Left kidney (tissue), 2 donors: ENCODE measurements around the gene MED10. TPM values are rescaled to one million over a fixed set of nuclear protein-coding genes. Genes with fewer than 3 reads are reported as not detected.

ENCODE experiments used
- DNase-seq: peaks from one replicate; pipeline ENCODE4 v3.0.0-alpha.2; 2013
- polyA plus RNA-seq: library from polyadenylated mRNA; unstranded; fragments of 120-200 nt; gene quantifications from one replicate; pipeline ENCODE4 v1.2.1, GENCODE V29; 2013; ENCODE audit not compliant: insufficient read length

MED10 gene
- polyA plus RNA-seq, 1 donor: 39.5 TPM

- no peak for DNase-seq
Observed at GRCh38 chr5:6401410-6401809, 23.1 kb upstream of the MED10 start.

DNA sequence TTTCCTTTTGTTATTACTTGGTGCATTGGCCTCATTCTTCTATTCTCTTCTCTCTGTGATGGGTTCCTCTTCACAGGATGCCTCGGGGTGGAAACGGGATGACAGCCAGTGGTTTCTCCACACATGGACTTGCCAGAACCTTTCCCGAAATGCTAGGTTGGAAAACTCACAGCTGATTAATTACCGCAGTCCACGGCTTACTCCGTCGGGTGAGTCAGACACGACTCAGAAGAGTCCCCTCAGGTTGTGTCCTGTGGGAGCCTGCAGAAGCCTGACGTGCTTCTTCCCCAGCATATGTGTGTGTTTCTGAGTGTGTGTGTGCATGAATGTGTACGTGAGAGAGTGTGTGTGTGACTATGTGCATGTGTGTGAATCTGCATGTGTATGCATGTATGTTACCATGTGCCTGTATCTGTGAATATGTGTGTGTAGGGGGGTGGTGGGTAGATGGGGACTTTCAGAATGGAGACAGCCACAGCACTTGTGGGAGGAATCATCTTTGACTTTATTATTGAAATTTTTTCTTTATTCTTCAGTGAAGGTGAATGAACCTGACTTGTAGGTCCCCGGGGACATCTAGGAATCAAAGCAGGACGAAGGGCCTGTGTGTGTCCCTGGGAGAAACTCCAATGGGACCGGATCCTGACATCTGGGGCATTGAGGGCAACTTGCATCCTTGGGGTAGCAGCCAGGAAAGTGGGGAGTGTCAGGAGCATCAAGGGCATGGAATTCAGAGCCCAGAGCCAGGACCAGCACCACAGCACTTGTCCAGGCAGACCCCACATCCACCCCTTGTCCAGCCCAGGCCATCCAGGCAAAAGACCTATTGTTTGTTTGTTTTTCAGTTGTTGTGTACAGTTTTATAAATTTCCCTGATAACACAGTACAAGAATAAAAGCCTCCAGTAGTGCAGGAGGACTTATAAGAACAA is 21.9 kb upstream of the MED10 start:
- DNase-seq: no peak

- DNase-seq: no peak
Observed at GRCh38 chr5:6398570-6399230, 20.4 kb upstream of the MED10 start.

DNA sequence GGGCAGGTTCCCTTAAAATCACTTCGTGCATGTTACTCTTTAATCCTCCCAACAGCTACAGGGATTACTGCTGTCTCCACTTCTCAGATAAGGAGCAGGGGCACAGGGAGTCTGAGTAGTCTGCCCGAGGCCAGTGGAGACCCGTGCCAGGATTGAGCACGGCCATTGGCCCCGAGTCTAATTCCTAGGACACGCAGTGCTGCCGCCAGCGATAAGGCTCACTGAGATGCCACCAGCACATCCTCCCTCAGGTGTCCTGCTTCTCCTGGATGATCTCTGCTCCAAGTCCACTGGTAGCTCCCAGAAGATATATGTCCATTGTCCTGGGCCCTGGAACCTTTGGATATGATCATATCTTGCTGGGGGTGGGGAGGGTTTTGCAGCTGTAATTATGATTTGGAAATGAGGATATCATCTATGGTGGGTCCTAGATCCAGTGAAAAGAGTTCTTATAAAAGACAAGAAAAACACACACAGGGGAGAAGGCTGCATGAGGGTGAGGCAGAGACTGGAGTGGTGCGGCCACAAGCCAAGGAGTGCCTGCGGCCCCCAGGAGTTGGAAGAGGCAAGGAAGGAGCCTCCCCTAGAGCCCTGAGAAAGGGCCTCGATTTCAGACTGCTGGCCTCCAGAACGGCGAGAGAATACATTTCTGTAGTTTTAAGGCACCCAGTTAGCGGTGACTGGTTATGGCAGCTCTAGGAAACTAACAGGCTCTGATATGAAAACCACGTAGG is 19.4 kb upstream of the MED10 start:
- no peak for DNase-seq

GRCh38 chr5:6396836-6397535 is 18.6 kb upstream of the MED10 start:
- DNase-seq: no peak

DNA sequence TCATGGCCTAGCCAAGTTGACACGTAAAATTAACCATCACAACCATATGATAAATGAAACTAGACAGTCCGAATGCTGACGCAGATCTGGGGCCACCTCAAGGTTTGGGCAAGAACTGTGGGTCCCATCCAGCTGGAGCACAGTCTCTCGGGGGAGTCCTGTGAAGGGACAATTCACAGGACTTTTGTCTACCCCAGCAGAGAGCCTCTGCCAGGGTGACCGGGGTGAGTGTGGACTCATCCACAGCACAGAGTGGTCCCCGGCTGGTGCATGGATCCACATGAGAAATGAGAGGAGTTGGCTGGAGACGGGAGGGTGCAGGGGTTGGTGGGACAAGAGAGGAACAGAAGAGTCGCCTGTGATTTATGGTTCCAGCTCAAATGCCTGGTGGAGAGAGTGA is 17.7 kb upstream of the MED10 start:
- no peak for DNase-seq

DNA sequence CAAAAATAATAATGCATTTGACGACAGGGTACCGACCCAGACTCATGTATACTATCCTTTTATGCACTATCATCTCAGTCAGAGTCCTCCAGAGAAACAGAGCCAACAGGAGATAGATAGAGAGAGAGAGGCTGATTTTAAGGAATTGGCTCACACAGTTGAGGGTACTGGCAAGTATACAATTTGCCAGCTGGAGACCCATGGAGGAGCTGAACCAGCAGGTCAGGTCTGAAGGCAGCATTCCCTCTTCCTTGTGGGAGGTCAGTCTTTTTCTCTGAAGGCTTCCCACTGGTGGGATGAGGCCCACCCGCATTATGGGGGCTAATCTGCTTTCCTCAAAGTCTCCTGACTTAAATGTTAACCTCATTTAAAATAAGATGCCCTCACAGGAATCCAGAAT is 17.3 kb upstream of the MED10 start:
- DNase-seq: no peak

- DNase-seq: no peak
Observed at GRCh38 chr5:6395102-6395445, 16.7 kb upstream of the MED10 start.

DNA sequence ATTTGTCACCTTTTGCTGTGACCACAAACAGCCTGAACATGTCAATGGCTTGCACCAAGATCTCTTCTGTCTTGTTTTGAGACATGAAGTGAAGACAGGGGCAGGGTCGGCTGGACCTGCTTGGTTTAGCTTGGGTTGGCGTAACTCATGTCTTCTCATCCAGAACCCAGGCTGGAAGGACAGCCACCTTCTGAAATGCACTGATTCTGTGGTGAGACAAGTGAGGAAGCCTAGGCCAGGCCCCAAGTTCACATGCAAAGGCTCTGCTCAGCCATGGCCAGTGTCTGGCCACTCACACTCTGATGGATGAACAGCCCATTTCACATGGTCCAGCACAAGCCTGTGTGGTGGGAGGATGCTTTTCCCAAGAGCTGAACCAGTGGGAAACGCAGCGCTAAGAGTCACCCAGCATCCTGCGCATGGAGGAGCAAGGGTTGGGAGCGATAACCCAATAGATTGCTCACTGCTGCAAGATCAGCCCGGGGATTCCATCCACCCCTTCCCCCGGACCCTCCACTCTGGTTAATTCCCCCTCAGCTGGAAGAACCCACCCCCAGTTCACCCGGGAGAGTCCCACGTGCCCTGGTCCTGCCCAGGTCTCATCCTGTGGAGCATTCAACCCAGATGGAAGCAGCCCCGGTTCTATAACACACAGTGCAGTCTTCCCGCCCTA is 16.2 kb upstream of the MED10 start:
- DNase-seq: no peak

GRCh38 chr5:6393596-6394194 is 15.3 kb upstream of the MED10 start:
- no peak for DNase-seq

DNA sequence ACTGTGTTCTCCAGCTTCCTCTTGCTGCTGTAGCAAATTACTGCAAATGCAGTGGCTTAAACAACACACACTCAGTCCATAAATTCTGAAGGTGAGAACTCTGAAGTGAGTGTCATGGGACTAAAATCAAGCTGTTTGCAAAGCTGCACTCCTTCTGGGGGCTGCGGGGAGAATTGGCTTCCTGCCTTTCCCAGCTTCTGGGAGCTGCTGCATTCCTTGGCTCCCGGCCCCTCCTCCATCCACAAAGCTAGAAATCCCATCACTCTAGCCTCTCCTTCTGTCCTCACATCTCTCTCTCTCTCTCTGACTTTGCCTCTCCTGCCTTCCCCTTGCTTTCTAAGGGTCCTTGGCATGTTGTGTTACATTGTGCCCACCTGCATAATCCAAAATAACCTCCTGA is 14.2 kb upstream of the MED10 start:
- DNase-seq: no peak

DNA sequence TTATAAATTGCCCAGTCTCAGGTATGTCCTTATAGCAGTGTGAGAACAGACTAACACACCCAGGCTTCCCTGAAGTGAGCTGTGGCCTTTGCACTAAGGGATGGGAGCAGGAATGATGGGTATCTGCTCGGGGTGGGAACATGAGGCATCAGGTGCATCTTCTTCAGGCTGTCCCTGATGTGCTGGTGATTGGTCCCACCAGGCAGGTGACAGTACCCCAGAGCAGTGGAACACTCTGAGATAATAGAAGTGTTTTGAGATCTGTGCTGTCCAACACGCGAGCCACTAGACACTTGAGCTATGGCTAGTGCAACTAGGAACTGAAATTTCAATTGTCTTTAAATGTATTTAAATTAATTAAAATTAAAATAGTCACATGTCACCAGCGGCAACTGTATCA is 12.8 kb upstream of the MED10 start:
- DNase-seq: no peak

- DNase-seq: no peak
Observed at GRCh38 chr5:6389946-6390530, 11.7 kb upstream of the MED10 start.

- DNase-seq: no peak
Observed at GRCh38 chr5:6389397-6389796, 11.1 kb upstream of the MED10 start.

GRCh38 chr5:6387970-6388369 is 9.6 kb upstream of the MED10 start:
- no peak for DNase-seq

DNA sequence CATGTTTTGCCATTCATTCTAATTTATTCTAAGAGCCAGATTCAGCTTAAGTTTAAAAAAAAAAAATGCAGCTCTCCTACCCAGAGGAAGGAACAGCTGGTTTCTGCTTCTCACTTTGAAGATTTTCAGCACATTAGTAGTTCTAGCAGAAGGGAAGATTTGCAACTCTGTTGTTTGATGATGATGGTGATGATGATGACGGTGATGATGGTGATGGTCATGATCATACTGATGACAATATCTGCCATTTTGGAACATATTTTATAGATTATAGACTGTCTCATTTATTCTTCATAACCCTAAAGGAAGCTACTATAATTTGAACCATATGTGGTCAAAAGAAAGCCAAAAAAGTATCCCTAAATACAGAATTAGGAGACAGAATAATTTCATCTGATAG is 7.9 kb upstream of the MED10 start:
- no peak for DNase-seq

DNA sequence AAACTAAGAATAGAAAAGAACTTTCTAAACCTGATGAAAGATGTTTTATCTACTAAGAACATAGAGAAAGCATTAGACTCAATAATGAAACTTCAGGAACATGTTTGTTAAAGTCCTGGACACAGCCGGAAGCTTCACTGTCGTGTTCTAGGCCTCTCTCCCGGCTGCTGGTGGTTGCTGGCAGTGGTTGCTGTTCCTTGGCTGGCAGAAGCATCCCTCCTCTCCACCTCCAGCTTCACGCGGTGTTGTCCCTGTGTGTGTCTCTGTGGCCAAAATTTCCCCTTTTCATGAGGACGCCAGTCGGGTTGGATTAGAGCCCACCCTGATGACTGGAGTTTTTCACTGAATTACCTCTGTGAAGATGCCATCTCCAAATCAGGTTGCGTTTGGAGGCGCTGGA is 6.5 kb upstream of the MED10 start:
- DNase-seq: no peak

GRCh38 chr5:6383376-6383775 is 5.0 kb upstream of the MED10 start:
- DNase-seq: no peak

DNA sequence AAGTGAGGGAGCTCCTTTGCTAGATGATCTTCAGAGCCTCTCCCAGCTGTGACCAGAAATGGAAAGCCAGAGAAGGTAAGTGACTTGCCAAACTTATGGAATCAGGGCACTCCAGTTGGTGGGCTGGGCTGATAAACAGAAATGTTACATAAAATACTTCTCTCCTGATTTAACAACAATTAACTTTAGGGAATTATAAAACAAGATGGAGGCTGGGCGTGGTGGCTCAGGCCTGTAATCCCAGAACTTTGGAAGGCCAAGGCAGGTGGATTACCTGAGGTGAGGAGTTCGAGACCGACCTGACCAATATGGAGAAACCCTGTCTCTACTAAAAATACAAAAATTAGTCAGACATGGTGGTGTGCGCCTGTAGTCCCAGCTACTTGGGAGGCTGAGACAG is 899 bp upstream of the MED10 start:
- DNase-seq: no peak

GRCh38 chr5:6378766-6379103 is 388 bp upstream of the MED10 start:
- DNase-seq: no peak

DNA sequence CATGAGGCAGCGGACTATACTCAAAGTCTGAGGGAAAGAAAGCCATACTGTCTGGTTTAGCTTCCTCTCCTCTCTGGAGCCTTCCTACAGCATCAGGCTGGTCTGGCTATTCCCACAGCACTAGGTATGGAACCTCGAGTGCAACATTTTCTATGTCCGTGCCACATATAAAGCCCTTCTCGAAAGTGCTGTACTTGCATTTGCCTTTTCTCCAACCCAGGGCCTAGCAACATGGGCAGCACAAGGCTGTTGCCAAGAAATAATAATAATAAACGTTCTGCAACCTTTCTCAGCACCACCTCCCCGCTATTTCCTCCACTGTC is 804 bp downstream of the MED10 start:
- no peak for DNase-seq
